NB4 (cell line): ENCODE results near the gene OLA1.

ENCODE experiments used
- MYC ChIP-seq: IDR thresholded peaks from 2 replicates; pipeline ENCODE4 v1.6.1; 2011; ENCODE audit warnings: low read depth, low read length
- POLR2A ChIP-seq: IDR thresholded peaks from 2 replicates; pipeline ENCODE4 v1.6.1; 2011; ENCODE audit warnings: mild to moderate bottlenecking; ENCODE audit not compliant: insufficient read length; ENCODE audit errors: extremely low read depth
- TF ChIP-seq, protein P1 (sequence below): IDR thresholded peaks from one replicate; pipeline ENCODE4 v1.5.1; 2012; ENCODE audit warnings: low read depth, low read length
- TF ChIP-seq, protein P2 (sequence below): IDR thresholded peaks from 2 replicates; pipeline ENCODE4 v1.6.1; 2011; ENCODE audit warnings: low read depth, low read length

DNA sequence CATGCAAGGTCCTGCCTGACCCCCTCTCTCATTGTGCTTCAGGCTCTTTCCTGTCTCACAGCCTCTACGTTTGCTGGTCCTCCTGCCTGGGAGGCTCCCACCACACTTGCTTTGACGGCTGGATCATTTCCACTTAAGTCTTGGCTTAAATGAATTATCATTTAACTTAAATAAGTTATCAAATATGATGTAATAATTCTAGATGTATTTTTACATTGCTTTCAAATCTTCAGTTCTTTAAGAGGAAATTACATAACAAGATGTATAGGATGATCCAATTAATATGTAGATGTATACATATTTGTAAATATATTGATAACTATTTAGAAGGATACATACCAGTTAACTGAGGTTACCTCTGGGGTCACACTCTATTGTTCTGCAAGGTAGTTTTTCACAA, 180.5 kb downstream of the OLA1 start:
- TF ChIP-seq, protein P1, sequence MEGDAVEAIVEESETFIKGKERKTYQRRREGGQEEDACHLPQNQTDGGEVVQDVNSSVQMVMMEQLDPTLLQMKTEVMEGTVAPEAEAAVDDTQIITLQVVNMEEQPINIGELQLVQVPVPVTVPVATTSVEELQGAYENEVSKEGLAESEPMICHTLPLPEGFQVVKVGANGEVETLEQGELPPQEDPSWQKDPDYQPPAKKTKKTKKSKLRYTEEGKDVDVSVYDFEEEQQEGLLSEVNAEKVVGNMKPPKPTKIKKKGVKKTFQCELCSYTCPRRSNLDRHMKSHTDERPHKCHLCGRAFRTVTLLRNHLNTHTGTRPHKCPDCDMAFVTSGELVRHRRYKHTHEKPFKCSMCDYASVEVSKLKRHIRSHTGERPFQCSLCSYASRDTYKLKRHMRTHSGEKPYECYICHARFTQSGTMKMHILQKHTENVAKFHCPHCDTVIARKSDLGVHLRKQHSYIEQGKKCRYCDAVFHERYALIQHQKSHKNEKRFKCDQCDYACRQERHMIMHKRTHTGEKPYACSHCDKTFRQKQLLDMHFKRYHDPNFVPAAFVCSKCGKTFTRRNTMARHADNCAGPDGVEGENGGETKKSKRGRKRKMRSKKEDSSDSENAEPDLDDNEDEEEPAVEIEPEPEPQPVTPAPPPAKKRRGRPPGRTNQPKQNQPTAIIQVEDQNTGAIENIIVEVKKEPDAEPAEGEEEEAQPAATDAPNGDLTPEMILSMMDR, result no peak
- TF ChIP-seq MYC (no peak), POLR2A (no peak)
- TF ChIP-seq, protein P2, sequence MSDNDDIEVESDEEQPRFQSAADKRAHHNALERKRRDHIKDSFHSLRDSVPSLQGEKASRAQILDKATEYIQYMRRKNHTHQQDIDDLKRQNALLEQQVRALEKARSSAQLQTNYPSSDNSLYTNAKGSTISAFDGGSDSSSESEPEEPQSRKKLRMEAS, result no peak
